ENCODE results near the gene PKP1.

PKP1 gene

GRCh38 chr1:201361652-201362504, 78.6 kb downstream of the PKP1 start:
- DNase-seq: peak in 24 of 58 donors; percentile 5 to 46 (median 21)

DNA sequence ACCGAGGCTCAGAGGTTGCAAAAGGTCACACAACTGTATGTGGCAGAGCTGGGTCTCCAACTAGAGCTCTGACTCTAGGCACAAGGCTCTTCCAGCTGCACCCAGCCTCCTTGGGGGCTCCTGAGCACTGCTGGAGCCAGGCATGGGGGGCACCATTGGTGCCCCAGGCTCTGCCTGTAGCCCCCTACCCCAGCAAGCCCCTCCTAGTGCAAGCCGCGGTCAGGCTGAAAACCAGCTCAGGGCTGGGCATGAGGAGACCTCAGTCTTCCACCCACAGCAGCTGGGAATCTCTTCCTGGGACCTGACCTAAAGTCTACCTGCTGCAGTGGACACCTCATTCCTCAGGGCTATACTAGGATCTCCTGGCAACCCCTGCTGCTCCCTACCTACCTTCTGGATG, 79.6 kb downstream of the PKP1 start:
- no peak for DNase-seq

- no peak for DNase-seq
These were observed 80.2 kb downstream of the PKP1 start for GRCh38 chr1:201363467-201363866.

DNA sequence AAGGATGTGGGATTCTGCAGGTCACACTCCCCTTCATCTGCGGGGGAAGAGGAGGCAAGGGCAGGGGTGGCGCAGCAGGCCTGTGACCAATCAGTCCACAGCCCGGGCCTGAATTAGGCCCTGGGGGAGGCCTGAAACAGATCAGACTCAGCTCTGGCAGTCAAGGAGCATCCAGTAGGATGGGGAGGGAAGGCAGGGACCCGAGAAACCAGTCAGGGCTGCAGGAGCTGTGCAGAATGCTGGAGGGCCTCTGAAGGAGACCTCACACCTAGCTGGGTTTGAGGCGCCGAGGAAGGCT, 81.5 kb downstream of the PKP1 start:
- peak in 1 of 58 donors; percentile 17 for DNase-seq

- DNase-seq: no peak
These were observed 81.9 kb downstream of the PKP1 start for GRCh38 chr1:201365251-201365650.

DNA sequence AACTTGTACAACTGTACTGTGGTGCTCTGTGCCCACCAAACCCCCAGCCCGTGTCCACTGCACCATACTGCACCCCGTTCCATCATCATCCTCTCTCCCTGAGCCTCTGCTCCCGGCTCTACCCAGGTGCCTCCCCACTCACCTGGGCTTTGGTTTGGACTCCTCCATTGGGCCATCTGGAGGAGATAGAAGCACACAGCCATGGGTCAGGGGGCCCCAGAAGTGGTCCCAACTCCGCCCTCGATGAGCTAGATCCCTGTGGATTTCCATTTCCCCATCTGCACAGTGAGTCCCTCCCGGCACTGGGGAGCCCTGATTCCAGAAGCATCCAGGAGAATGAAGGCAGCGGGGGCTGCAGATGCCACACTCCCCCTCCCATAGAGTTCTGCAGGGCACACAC, 83.4 kb downstream of the PKP1 start:
- no peak for DNase-seq

DNA sequence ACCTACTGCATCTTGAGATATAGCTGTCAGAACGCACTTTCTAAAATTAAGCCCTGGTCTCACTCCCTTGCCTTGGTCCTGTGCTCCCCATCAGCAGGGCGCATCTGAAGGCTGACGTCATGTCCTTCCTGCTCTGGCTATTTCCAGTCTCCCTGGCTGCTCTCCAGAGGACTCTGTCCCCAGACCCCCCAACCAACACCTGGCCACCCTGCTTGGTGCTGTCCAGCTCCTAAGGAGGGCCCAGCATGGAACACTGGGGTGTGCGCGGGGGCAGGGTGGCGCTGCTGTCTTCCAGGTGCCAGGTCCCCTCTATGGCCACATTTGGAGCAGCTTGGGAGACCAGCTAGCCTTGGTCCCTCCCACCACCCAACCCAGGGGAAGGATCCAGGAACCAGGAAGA, 85.9 kb downstream of the PKP1 start:
- no peak for DNase-seq

- DNase-seq: peak in 19 of 58 donors; percentile 5 to 62 (median 23)
These were observed 87.2 kb downstream of the PKP1 start for GRCh38 chr1:201370500-201370899.

DNA sequence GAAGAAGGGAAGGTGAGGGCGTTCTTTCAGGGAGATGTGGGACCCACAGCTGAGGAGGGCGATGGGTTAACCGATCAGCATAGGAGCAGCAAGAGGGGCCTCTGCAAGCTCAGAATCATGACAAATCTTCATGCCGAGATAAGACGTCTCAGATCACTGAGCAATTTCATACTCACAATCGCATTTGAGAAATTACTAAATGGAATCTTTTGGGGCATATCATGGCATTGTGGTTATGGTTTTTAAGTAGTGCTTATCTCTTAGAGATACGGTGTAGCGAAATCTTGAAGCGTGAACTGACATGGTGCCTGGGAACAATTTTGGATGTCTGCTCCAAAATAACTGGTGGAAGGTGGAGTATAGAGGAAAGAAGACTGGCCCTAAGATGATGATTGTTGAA, 88.0 kb downstream of the PKP1 start:
- DNase-seq: no peak

- DNase-seq: no peak
These were observed 88.5 kb downstream of the PKP1 start for GRCh38 chr1:201371792-201372191.

DNA sequence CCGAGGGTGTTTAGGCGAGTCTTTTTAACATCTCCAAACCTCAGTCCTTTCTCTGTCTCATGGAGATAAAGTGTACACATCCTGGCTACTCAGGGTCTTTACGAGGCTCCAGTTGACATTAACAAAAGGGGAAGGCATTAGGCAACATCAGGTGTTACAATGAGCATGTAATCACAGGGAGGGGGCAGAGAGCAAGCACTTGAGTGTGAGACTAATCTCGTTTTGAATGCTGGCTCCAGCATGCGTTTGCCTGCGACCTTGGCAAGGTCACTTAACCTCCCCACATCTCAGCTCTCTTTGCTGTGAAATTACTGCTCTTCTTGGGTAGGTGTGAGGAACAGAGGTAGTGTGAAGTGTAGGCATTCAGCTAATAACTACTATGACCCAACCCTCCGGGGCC, 91.1 kb downstream of the PKP1 start:
- no peak for DNase-seq

- no peak for DNase-seq
These were observed 91.9 kb downstream of the PKP1 start for GRCh38 chr1:201375169-201375568.

- no peak for DNase-seq
These were observed 92.8 kb downstream of the PKP1 start for GRCh38 chr1:201376107-201376463.

DNA sequence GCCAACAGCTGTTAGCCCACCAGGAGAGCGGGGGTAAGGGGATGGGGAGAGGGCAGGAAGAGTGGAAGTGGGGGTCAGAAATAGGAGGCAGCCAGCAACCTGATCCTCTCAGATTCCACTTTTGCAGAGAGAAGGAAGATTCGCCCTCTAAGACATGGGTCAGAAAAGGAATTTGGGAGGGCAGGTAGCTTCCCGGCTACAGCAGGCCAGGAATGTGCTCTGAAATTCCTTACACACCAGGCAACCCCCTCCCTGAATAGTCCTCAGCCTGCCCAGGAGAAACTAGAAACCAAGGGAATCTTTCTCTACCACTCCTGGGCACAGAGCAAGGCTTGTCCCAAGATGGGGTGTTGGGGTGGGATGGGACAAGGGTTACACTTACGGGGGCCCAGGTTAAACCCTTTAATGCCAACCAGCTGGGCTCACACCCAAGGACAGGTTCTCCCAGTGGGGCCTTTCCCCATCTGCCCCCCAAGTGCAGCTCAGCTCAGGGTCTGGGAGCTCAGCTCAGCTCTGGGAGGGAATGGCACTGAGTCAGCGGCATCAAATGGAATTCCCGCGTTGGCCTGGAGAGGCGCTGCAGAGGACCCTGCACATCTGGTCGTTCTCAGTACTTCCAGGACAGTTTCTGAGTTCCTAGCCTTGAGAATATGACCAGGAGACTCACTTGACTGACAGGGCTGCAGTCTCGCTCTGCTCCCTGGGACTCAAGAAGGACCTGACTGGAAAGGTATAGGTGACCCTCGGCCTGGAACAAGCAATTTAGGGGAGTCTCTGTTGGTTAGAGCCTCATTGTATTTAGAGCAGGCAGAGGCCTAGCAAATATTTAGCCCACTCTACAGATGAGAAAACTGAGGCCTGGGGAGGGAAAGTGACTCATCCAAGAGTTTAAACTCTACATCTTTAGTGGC, 93.4 kb downstream of the PKP1 start:
- DNase-seq: no peak

DNA sequence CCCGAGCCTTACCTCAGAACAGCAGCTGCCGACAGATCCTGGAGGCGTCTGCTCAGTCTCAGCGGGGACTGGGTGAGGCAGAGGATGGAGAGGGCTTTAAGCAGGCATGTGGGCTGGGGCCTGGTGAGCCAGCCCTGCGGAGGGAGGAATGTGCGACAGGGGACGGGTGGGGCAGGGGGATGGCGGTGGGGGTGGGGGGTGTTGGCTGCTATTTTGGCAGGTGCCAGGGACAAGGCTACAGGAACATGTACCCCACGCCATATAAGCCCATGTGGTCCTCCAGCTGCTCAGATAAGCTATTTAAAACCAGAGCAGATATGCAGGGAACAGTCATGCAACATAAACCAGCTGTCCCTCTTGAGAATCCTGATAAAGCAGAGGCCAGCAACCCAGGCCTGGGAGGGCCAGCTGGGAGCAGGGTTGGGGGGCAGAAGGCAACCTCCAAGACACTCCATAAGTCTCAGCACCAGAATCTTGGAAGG, 94.3 kb downstream of the PKP1 start, which contains the start of gene TNNT2:
TSS of gene TNNT2 (minus strand) at position 70 of the 482 bp plus-strand sequence. CDS start 4,426 bp downstream, outside the sequence.
- peak in 14 of 58 donors; percentile 8 to 57 (median 26) for DNase-seq

DNA sequence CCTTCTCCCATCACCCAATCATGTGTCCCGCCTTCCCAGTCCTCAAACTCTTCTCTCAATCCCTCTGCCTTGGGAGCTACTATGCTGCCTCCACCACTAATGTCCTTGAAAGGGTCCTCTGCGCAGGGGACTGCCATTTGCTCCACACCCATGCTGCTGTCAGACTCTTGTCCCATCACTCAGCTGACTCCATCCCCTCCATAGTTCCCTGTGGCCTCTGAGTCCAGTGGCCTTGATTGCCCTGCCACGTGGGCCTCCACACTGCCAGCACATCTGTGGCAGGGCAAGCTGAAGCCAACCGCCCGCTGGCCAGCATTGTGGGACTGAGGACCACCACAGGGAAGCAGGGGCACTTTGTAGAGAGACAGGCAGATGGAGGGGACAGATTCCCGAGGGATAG, 95.5 kb downstream of the PKP1 start:
- DNase-seq: no peak

DNA sequence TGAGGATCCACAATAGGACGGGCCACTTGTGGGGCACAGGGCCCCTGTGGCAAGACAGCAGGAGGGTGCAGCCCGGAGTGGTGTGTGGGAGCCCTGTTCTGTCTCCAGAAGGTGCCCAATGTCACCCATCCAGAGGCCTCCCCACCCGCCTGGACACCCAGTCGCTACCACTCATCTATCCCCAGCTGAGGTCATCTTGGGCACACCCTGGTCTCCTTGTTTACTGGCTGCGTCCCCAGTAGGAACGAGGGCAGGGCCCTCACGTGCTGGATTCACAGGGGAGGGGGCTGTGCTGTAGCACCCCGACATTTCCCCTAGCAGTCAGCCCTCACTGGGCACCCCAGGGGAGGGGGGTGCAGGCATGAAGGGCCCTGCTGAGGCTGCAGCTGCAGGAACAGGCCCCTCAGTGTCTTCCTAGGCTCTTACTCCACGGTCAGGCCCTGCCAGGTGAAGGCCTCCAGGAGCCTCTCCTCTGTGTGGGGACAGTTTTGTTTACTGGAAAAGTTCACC, 96.5 kb downstream of the PKP1 start:
- no peak for DNase-seq

DNA sequence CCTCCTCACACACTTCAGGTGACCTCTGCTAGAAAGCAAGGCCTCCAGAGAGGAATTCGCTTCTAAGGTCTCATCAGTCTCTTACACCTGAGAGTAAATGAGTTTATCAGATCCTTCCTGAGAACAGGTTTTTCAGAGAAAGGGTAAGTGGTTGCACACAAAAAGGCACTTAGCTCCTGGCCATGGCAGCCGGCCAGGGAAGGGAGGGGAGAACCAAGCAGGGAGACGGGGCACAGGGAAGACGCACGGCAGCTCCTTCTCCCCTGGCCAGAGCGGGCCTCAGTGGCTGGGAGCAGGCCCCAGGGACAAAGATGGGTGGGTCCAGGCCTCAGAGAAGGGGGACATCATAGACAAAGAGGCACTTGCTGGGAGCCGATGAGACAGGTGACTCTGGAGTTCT, 97.8 kb downstream of the PKP1 start:
- no peak for DNase-seq

Data from anterior cingulate cortex (tissue), 58 donors.